Adrenal gland (tissue), 12 donors: ENCODE measurements around the gene CSTPP1. TPM values are rescaled to one million over a fixed set of nuclear protein-coding genes. Genes with fewer than 3 reads are reported as not detected.
A peak's percentile ranks its signal among the peaks of the same experiment; 100 is the strongest.

ENCODE experiments used
- DNase-seq, 7 donors: peaks; one replicate each; pipeline ENCODE4 v3.0.0-alpha.2; 2019 to 2020
- H3K27ac ChIP-seq, 5 donors: fragments of 200-600 bp; sonication (generic) in 4 of 5; 1 replicate in 3 of 5; 2 replicates in 2 of 5; pipeline versions ENCODE4 v1.5.1 to v1.8.0; 2016 to 2020; ENCODE audit warnings: mild to moderate bottlenecking in 1 of 5
- H3K27me3 ChIP-seq: fragments of 200-600 bp; 2 replicates; pipeline ENCODE4 v1.8.0; 2021
- H3K36me3 ChIP-seq, 2 donors: fragments of 200-600 bp; replicated peaks in 1 of 2; 1 replicate in 1 of 2; 2 replicates in 1 of 2; pipeline versions ENCODE4 v1.5.1 to v1.8.0; 2018 to 2022
- H3K4me1 ChIP-seq, 2 donors: fragments of 200-600 bp; replicated peaks in 1 of 2; 1 replicate in 1 of 2; 2 replicates in 1 of 2; pipeline versions ENCODE4 v1.5.1 to v1.8.0; 2018 to 2021
- H3K4me3 ChIP-seq, 4 donors: fragments of 200-600 bp; sonication (generic) in 3 of 4; one replicate each; pipeline ENCODE4 v1.5.1; 2016 to 2018
- H3K9me3 ChIP-seq, 3 donors: fragments of 200-600 bp; sonication (generic) in 1 of 3; replicated peaks in 1 of 3; 1 replicate in 2 of 3; 2 replicates in 1 of 3; pipeline versions ENCODE4 v1.5.1 to v1.8.0; 2016 to 2021
- POLR2A ChIP-seq, 2 donors: fragments of 450-650 bp; IDR thresholded peaks; one replicate each; pipeline ENCODE4 v1.6.1; 2017; ENCODE audit warnings: antibody characterized with exemption in 2 of 2, mild to moderate bottlenecking in 2 of 2, moderate library complexity in 1 of 2
- WGBS, 4 donors: extraction: QIAGEN DNeasy Blood & Tissue Kit in 2 of 4; methylation state at CpG; one replicate each; pipeline versions ENCODE4 v1.1.5 to v1.1.7; 2013 to 2017; 5-methylcytosine and 5-hydroxymethylcytosine counted together
- intact Hi-C, 2 donors: fragments of 100-400 bp; cut with DNase I; formaldehyde crosslinking; loops; one replicate each; pipeline versions ENCODE4 v1.14.1 to v1.15.0; 2022 to 2023
- polyA plus RNA-seq, 3 donors: library from polyadenylated mRNA; stranded (reverse); fragments of 200-250 nt in 2 of 3; fragments of 350-450 nt in 1 of 3; fragmentation: Illumina TruSeq in 1 of 3; extraction: RNeasy Lipid Tissue Mini Kit (QIAGEN cat#74804) in 1 of 3; gene quantifications; one replicate each; pipeline ENCODE4 v1.2.3, GENCODE V29; 2013 to 2014
- total RNA-seq, 9 donors: library from RNA; depleted of rRNA in 4 of 9; stranded (reverse); fragments of >200 nt in 4 of 9; fragments of 120-200 nt in 1 of 9; fragmentation: NEBNext Ultra II Directional in 1 of 9; extraction: Animal tissue kit (Norgen Biotek cat#: 25700) in 1 of 9; gene quantifications; one replicate each; pipeline versions ENCODE4 v1.1.0 to v1.2.4, GENCODE V29; 2013 to 2023
- TF ChIP-seq, protein P1 (sequence below), 6 experiments: fragments of 450-650 bp in 4 of 6; fragments of 200-600 bp in 2 of 6; sonication (generic) in 1 of 6; IDR thresholded peaks; 1 replicate in 5 of 6; 2 replicates in 1 of 6; pipeline versions ENCODE4 v1.5.1 to v1.8.0; 2016 to 2021; ENCODE audit warnings: antibody characterized with exemption in 6 of 6, mild to moderate bottlenecking in 2 of 6, moderate library complexity in 1 of 6
- donor health status: healthy with polysubstance abuse.
- donor health status: Bipolar disorder and iron deficiency.
- donor health status: DM: yes; HTN: yes; CAD: no.
- donor health status: DM: no; HTN: no; CAD: no.
- donor health status: DM: no; HTN: no; CAD: no.
- donor health status: DM: yes; HTN: yes; CAD: no.

The CSTPP1 gene
- total and polyA plus RNA-seq, 12 donors: 17.6 to 63.0 (median 24.4) TPM

DNA sequence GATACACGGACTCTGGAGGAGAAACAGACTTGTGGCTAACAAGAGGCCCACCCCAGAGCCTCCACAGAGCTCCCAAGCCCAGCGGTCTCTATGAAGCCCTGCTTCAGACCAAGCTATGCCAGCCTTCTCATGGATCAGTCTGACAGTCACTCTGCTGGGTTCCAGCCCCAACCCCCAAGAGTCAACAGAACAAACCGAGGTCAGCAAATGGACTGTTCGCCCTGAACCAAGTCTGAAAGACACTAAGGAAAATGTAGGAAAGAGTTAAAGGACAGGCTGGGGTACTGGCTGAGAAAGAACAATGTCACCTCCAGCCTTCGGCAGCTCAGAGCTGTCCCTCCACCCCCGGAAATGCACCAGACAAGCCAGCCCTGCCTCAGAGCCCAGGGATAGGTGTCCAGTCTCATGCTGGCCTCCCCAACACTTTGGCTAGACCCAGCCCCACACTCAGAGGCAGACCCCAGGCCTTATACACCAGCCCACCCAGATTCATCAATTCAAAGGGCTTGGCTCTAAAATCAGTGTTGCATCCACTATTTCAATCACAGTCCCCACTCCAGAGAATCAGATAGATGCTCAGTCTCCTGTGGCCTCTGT lies 236.3 kb downstream of the CSTPP1 start:
- no peak overlapping the region for H3K27ac ChIP-seq
- no peak for TF ChIP-seq POLR2A (IDR thresholded peaks at IDR 0.05)
- TF ChIP-seq, protein P1, sequence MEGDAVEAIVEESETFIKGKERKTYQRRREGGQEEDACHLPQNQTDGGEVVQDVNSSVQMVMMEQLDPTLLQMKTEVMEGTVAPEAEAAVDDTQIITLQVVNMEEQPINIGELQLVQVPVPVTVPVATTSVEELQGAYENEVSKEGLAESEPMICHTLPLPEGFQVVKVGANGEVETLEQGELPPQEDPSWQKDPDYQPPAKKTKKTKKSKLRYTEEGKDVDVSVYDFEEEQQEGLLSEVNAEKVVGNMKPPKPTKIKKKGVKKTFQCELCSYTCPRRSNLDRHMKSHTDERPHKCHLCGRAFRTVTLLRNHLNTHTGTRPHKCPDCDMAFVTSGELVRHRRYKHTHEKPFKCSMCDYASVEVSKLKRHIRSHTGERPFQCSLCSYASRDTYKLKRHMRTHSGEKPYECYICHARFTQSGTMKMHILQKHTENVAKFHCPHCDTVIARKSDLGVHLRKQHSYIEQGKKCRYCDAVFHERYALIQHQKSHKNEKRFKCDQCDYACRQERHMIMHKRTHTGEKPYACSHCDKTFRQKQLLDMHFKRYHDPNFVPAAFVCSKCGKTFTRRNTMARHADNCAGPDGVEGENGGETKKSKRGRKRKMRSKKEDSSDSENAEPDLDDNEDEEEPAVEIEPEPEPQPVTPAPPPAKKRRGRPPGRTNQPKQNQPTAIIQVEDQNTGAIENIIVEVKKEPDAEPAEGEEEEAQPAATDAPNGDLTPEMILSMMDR (IDR thresholded peaks at IDR 0.05): no peak
- peaks cover 0 to 72% of the 10 kb centered on the region in 2 donors for H3K36me3 ChIP-seq
- DNase-seq: no peak
- H3K4me1 ChIP-seq: peaks cover 14 to 23% of the 10 kb centered on the region in 2 donors
- intact Hi-C loops: loop anchor here in 1 of 2 donors (5.0 kb wide), 1 partner anchor 174 kb away; no protein-coding TSS in a partner anchor
- H3K9me3 ChIP-seq: no peaks in the 10 kb centered on the region
- H3K4me3 ChIP-seq: no peak overlapping the region
- WGBS, 4 donors: 61 to 69% (median 67%) methylated on average over 4 to 6 of the region's 6 CpGs
- H3K27me3 ChIP-seq: no peaks in the 10 kb centered on the region

GRCh38 chr11:47175746-47176327 lies 239.3 kb downstream of the CSTPP1 start:
- Histone ChIP-seq H3K4me3 (peak overlapping the region; percentile 84 to 97 (median 96)), H3K9me3 (no peaks in the 10 kb centered on the region), H3K36me3 (peaks cover 0 to 61% of the 10 kb centered on the region in 2 donors), H3K4me1 (peaks cover 24 to 40% of the 10 kb centered on the region in 2 donors), H3K27ac (peak overlapping the region; percentile 87 to 99 (median 97)), H3K27me3 (no peaks in the 10 kb centered on the region)
- WGBS, 4 donors: 19 to 27% (median 20%) methylated on average over 11 to 14 of the region's 14 CpGs
- DNase-seq: no peak
- intact Hi-C loops: loop anchor here in 1 of 2 donors (5.0 kb wide), 3 partner anchors 41 to 176 kb away; partner anchors contain the start of gene MYBPC3
- TF ChIP-seq, protein P1 (IDR thresholded peaks at IDR 0.05): no peak
- TF ChIP-seq POLR2A (IDR thresholded peaks at IDR 0.05): no peak

DNA sequence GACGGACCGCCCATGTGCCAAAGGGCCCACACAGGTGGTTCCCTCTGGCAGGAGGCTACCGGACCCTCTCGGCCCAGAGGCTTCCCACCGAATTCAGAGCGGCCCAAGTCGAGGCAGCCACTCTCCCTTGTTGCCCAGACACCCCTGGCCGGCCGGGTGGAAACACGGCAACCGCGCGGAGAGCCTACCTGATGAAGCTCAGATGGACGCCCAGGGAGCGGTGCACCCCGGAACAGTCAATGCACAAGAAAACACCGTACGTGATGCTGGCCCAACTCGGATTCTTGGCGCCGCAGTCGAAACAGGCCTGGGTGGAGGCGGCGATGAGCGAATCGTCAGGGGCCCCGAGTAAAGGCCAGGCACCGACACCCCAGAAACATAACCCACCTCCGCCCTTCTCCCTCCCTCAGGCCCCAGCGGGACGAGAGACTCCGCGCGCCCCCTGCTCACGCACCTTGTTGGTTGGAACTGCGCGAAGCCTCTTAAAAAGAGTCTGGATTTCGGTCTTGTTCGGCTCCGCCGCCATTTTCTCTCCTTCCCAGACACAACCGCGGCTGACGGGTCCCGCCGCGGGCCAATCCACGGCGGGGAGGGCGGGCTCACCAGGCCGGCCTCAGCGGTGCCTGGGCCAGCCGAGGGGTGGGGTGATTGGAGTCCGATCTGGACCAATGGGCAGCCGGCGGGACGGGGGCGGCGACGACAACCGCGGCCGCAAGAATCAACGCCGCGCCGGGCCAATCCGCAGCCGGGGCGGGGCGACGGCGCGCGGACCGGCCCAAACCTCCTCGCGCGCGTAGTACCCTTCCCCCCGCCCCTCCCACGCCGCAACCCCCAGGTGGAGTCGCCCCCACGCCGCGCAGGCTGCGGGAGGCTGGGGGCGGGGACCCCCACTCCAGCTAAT lies 240.0 kb downstream of the CSTPP1 start, which contains the start of gene ARFGAP2:
TSS of gene ARFGAP2 (minus strand) at position 552 of the 901 bp plus-strand sequence. CDS start at position 526, 26 bp downstream.
- peaks cover 24 to 40% of the 10 kb centered on the region in 2 donors for H3K4me1 ChIP-seq

More for the DNA sequence above, 240.0 kb downstream of the CSTPP1 start, which contains the start of gene ARFGAP2:
- 0% methylated on average over 9 to 89 of the region's 89 CpGs; no CpG with 5 or more reads in 1 of the 4 donors for WGBS, 4 donors
- TF ChIP-seq POLR2A (IDR thresholded peaks at IDR 0.05): peak in 1 of 2 donors; percentile 51
- TF ChIP-seq, protein P1 (IDR thresholded peaks at IDR 0.05): no peak
- peak within 1 kb of the TSS; percentile 91 to 99 (median 97) for H3K27ac ChIP-seq
- peak within 1 kb of the TSS; percentile 84 to 97 (median 96) for H3K4me3 ChIP-seq
- no peaks in the 10 kb centered on the region for H3K9me3 ChIP-seq
- H3K36me3 ChIP-seq: peaks cover 0 to 54% of the 10 kb centered on the region in 2 donors
- intact Hi-C loops: loop anchor here in 1 of 2 donors (5.0 kb wide), 3 partner anchors 41 to 176 kb away; partner anchors contain the start of gene MYBPC3
- DNase-seq: peak; percentile 96 to 98 (median 97)
- H3K27me3 ChIP-seq: no peaks in the 10 kb centered on the region
